H1 (cell line): ENCODE data around the gene SLC44A5. TPM values are rescaled to one million over a fixed set of nuclear protein-coding genes. Genes with fewer than 3 reads are reported as not detected.

ENCODE experiments used
- ATF2 ChIP-seq: IDR thresholded peaks from 2 replicates; pipeline ENCODE4 v1.6.1; 2012; ENCODE audit warnings: low read length, inconsistent platforms
- CBX8 ChIP-seq: fragments of 300-800, 300-1000 bp; sonication (generic); IDR thresholded peaks from 2 replicates; pipeline ENCODE4 v1.7.1; 2016; ENCODE audit warnings: low read depth, low read length, borderline replicate concordance
- E2F6 ChIP-seq: IDR thresholded peaks from 2 replicates; pipeline ENCODE4 v1.6.1; 2012; ENCODE audit warnings: inconsistent platforms
- RNF2 ChIP-seq: fragments of 200-900, 300-1000 bp; sonication (generic); IDR thresholded peaks from 2 replicates; pipeline ENCODE4 v1.7.1; 2016; ENCODE audit warnings: borderline replicate concordance, low read depth, mild to moderate bottlenecking, antibody characterized with exemption, low read length; ENCODE audit not compliant: poor library complexity, severe bottlenecking; ENCODE audit errors: missing control alignments
- TAF7 ChIP-seq: optimal IDR thresholded peaks from 2 replicates; pipeline ENCODE3; 2011; ENCODE audit warnings: low read depth, mild to moderate bottlenecking, inconsistent platforms, low read length, moderate library complexity, borderline replicate concordance
- polyA plus RNA-seq, 7 experiments: library from polyadenylated mRNA; depleted of rRNA in 3 of 7; stranded (reverse) in 5 of 7; unstranded in 2 of 7; fragments of >200 nt in 5 of 7; fragments of 200-250 nt in 2 of 7; gene quantifications; 1 replicate in 5 of 7; 2 replicates in 1 of 7; 4 replicates in 1 of 7; pipeline versions ENCODE4 v1.2.1 to v1.2.3, GENCODE V29; 2011 to 2013; ENCODE audit warnings: missing spikeins in 2 of 7, mixed read lengths in 2 of 7
- total RNA-seq: library from RNA; stranded (reverse); fragmentation: NEBNext Ultra II Directional; extraction: Animal tissue kit (Norgen Biotek cat#: 25700); gene quantifications from 2 replicates; pipeline ENCODE4 v1.2.1, GENCODE V29; 2021

SLC44A5 gene
- total and polyA plus RNA-seq, 2 of the 8 experiments (the other 6 are each of a cell fraction or from before 2014, with no cell fraction given), result 1.8 to 3.3 TPM

GRCh38 chr1:75431843-75432242 is 179.1 kb downstream of the SLC44A5 start (continued):
- no peak for TF ChIP-seq E2F6
- no peak for TF ChIP-seq TAF7
- TF ChIP-seq CBX8, result no peak
- TF ChIP-seq RNF2, result no peak
- no peak for TF ChIP-seq ATF2
- TF ChIP-seq, all 59 proteins: peak for 0
